ENCODE measurements around the gene ZNF550. TPM values are rescaled to one million over a fixed set of nuclear protein-coding genes. Genes with fewer than 3 reads are reported as not detected.
A peak's percentile ranks its signal among the peaks of the same experiment; 100 is the strongest.
"Not testable (repeated sequence)": the region's sequence is repeated elsewhere in the genome, so short reads cannot be mapped to it uniquely, and the experiment has no call there.

The ZNF550 gene
- polyA plus RNA-seq, 1 donor from 2014 or later = 8.8 TPM

- Mint-ChIP-seq H3K4me3 (peak within 1 kb of the TSS; percentile 63 to 93 (median 82)), H3K4me1 (peaks cover 18 to 24% (median 19%) of the 10 kb centered on the region in 3 donors), H3K9me3 (peaks cover 25 to 32% (median 28%) of the 10 kb centered on the region in 3 donors), H3K36me3 (peaks cover 30% of the 10 kb centered on the region), H3K27ac (peak within 1 kb of the TSS in 2 of 3 donors; percentile 70 to 91)
- H3K27me3 Mint-ChIP-seq = not testable (repeated sequence)
Measured at GRCh38 chr19:57499680-57500395, 59.8 kb downstream of the ZNF550 start, which contains the start of gene ZNF773. Gene ZNF773, plus strand, starts transcription at chr19:57499938. Its CDS starts 143 bp downstream, at chr19:57500081.

- peak overlapping the region in 2 of 3 donors; percentile 70 to 91 for H3K27ac Mint-ChIP-seq
- not testable (repeated sequence) for H3K27me3 Mint-ChIP-seq
- peak overlapping the region; percentile 63 to 93 (median 74) for H3K4me3 Mint-ChIP-seq
- peaks cover 25 to 32% (median 28%) of the 10 kb centered on the region in 3 donors for H3K9me3 Mint-ChIP-seq
- peaks cover 18 to 24% (median 19%) of the 10 kb centered on the region in 3 donors for H3K4me1 Mint-ChIP-seq
- peaks cover 34% of the 10 kb centered on the region for H3K36me3 Mint-ChIP-seq
Measured at GRCh38 chr19:57499332-57499679, 60.4 kb downstream of the ZNF550 start.

- Mint-ChIP-seq H3K4me3 (peak overlapping the region; percentile 68 to 91 (median 86)), H3K36me3 (peaks cover 35% of the 10 kb centered on the region), H3K4me1 (peaks cover 10 to 15% (median 11%) of the 10 kb centered on the region in 3 donors), H3K9me3 (peaks cover 11 to 26% (median 23%) of the 10 kb centered on the region in 3 donors), H3K27ac (peak overlapping the region in 1 of 3 donors; percentile 40)
- not testable (repeated sequence) for H3K27me3 Mint-ChIP-seq
Measured at GRCh38 chr19:57488299-57488644, 71.4 kb downstream of the ZNF550 start.

DNA sequence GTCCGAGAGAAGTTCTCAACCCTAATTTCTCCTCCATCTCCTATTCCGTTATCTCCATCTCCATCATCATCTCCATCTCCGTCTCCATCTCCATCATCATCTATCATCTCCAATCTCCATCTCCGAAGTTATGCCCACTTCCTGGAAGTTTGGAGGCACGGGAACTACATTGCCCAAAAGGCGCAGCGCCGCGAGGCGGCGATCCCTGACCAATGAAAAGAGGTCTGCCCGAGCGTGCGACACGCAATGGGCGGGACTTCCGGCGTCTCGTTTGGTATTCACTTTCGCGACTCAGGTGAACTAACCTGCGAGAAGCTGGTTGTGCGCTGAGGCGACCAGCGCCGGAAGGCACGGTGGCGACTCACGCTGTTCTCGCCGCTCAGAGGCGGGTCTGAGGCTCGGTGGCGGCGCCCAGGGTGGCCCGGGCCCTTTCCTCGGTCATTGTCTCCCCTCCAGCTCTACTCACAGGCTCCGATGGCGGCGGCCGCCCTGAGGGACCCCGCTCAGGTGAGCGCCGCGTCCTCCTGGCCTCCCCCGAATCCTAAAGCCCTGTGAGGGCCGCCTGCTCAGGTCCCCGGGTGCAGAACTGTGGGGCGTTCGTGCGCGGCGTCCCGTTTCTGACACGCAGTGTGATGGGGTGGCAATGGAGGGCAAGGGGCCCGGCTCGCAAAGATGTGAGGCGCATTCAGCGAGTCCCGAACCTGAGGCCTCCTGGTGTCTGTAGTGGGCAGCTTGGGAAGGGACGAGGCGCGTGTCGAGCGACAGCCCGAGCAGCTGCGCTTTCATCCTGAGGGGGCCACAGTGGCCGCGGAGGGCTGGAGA is 72.0 kb downstream of the ZNF550 start, which contains the start of gene ZNF419:
ZNF419 (plus strand) TSS at position 274 of the 822 bp plus-strand sequence; CDS start at position 475, 201 bp downstream.
- peak within 1 kb of the TSS; percentile 68 to 91 (median 86) for H3K4me3 Mint-ChIP-seq
- not testable (repeated sequence) for H3K27me3 Mint-ChIP-seq
- H3K4me1 Mint-ChIP-seq = peaks cover 10 to 15% (median 11%) of the 10 kb centered on the region in 3 donors
- peaks cover 30% of the 10 kb centered on the region for H3K36me3 Mint-ChIP-seq
- H3K27ac Mint-ChIP-seq = peak within 1 kb of the TSS; percentile 5 to 96 (median 40)
- H3K9me3 Mint-ChIP-seq = peaks cover 11 to 24% (median 18%) of the 10 kb centered on the region in 3 donors

Other genes with a start within 250 kb of the ZNF550 start
- 7.3 TPM for gene ZNF543, start 239.4 kb downstream of the ZNF550 start, polyA plus RNA-seq
- 4.2 TPM for gene ZNF304, start 208.6 kb downstream of the ZNF550 start, polyA plus RNA-seq
- gene TRAPPC2B, start 196.3 kb downstream of the ZNF550 start, polyA plus RNA-seq = 32.7 TPM
- gene ZNF547, start 196.3 kb downstream of the ZNF550 start, polyA plus RNA-seq = 1.5 TPM
- 12.7 TPM for gene ZNF548, start 170.0 kb downstream of the ZNF550 start, polyA plus RNA-seq
- 5.4 TPM for gene ZNF17, start 148.7 kb downstream of the ZNF550 start, polyA plus RNA-seq
- gene ZNF749, start 124.5 kb downstream of the ZNF550 start, polyA plus RNA-seq = 5.4 TPM
- gene VN1R1, start 102.7 kb downstream of the ZNF550 start, polyA plus RNA-seq = 0.53 TPM
- 1.1 TPM for gene ZNF772, start 82.3 kb downstream of the ZNF550 start, polyA plus RNA-seq
- 12.4 TPM for gene ZNF419, start 72.1 kb downstream of the ZNF550 start, polyA plus RNA-seq
- gene ZNF773, start 59.9 kb downstream of the ZNF550 start, polyA plus RNA-seq = 9.0 TPM
- 7.3 TPM for gene ZNF549, start 32.5 kb downstream of the ZNF550 start, polyA plus RNA-seq
- 5.5 TPM for gene ZNF416, start 19.0 kb upstream of the ZNF550 start, polyA plus RNA-seq
- gene ZIK1, start 24.3 kb upstream of the ZNF550 start, polyA plus RNA-seq = 9.9 TPM
- 5.0 TPM for gene ZNF530, start 40.0 kb upstream of the ZNF550 start, polyA plus RNA-seq
- 13.5 TPM for gene ZNF134, start 54.4 kb upstream of the ZNF550 start, polyA plus RNA-seq
- 17.8 TPM for gene ZNF211, start 73.3 kb upstream of the ZNF550 start, polyA plus RNA-seq
- not detected for gene ZSCAN4, start 109.1 kb upstream of the ZNF550 start, polyA plus RNA-seq
- 5.8 TPM for gene ZNF551, start 122.1 kb upstream of the ZNF550 start, polyA plus RNA-seq
- gene ZNF154, start 149.3 kb upstream of the ZNF550 start, polyA plus RNA-seq = 5.0 TPM
- 20.7 TPM for gene ZNF671, start 167.8 kb upstream of the ZNF550 start, polyA plus RNA-seq
- gene ZNF776, start 187.0 kb upstream of the ZNF550 start, polyA plus RNA-seq = 13.4 TPM
- gene ZNF586, start 209.8 kb upstream of the ZNF550 start, polyA plus RNA-seq = 19.5 TPM

Data from IgD-negative memory B cell (primary cell).